H1 (cell line): ENCODE data around the gene RPL31. TPM values are rescaled to one million over a fixed set of nuclear protein-coding genes. Genes with fewer than 3 reads are reported as not detected.

Experiments
- CTCF ChIA-PET: fragments of 300-600 bp; sonication (Branson Sonifier 250); formaldehyde crosslinking; loops from one replicate; lab custom pipeline; 2021; ENCODE audit not compliant: partially characterized antibody; lab: Charles Lee
- POLR2A ChIA-PET: fragments of 300-600 bp; sonication (Branson Sonifier 250); formaldehyde crosslinking; loops from one replicate; lab custom pipeline; 2021; ENCODE audit warnings: inconsistent platforms; ENCODE audit not compliant: partially characterized antibody; lab: Charles Lee
- DNase-seq, 2 experiments: peaks; one replicate each; pipeline versions ENCODE4 v3.0.0 to v3.0.0-alpha.2; 2010 to 2022; ENCODE audit warnings: low spot score in 2 of 2, low read depth in 1 of 2, mixed read lengths in 1 of 2
- FAIRE-seq: peaks from 2 replicates; lab custom pipeline; 2011; peaks lifted over from hg19 to GRCh38; lab: Jason Lieb, UNC
- H2AFZ ChIP-seq: 2 replicates; pipeline ENCODE4 v1.8.1; 2012; ENCODE audit warnings: low read length, inconsistent platforms
- H2AK5ac ChIP-seq: 2 replicates; pipeline ENCODE4 v1.6.1; 2013; ENCODE audit warnings: low read depth, low read length
- H2BK120ac ChIP-seq: replicated peaks from 2 replicates; pipeline ENCODE3; 2013; ENCODE audit warnings: low read depth, low read length, inconsistent platforms
- H2BK12ac ChIP-seq: 2 replicates; pipeline ENCODE4 v1.6.1; 2013; ENCODE audit warnings: low read depth, low read length
- H2BK15ac ChIP-seq: 2 replicates; pipeline ENCODE4 v1.6.1; 2013; ENCODE audit warnings: low read length
- H2BK20ac ChIP-seq: 2 replicates; pipeline ENCODE4 v1.6.1; 2013; ENCODE audit warnings: low read length
- H2BK5ac ChIP-seq: 2 replicates; pipeline ENCODE4 v1.6.1; 2013; ENCODE audit warnings: low read depth, low read length
- H3K14ac ChIP-seq: 2 replicates; pipeline ENCODE4 v1.6.1; 2013; ENCODE audit warnings: inconsistent platforms; ENCODE audit not compliant: insufficient read length
- H3K18ac ChIP-seq: 2 replicates; pipeline ENCODE4 v1.6.1; 2013; ENCODE audit warnings: low read length; ENCODE audit errors: extremely low read depth
- H3K23ac ChIP-seq: 2 replicates; pipeline ENCODE4 v1.6.1; 2013; ENCODE audit warnings: inconsistent platforms; ENCODE audit not compliant: insufficient read length
- H3K23me2 ChIP-seq: 2 replicates; pipeline ENCODE4 v1.6.1; 2013; ENCODE audit warnings: low read depth, low read length
- H3K27ac ChIP-seq: 2 replicates; pipeline ENCODE4 v1.6.1; 2011; ENCODE audit warnings: low read depth, low read length, inconsistent platforms
- H3K27me3 ChIP-seq, 4 experiments: replicated peaks in 1 of 4; 1 replicate in 1 of 4; 2 replicates in 3 of 4; pipeline versions ENCODE4 v1.6.1 to v1.8.1; 2011 to 2013; ENCODE audit warnings: low read length in 3 of 4, mild to moderate bottlenecking in 3 of 4, inconsistent platforms in 2 of 4, mixed read lengths in 2 of 4, moderate library complexity in 1 of 4; ENCODE audit not compliant: control insufficient read depth in 3 of 4, insufficient read depth in 3 of 4; ENCODE audit errors: extremely low read depth in 1 of 4
- H3K36me3 ChIP-seq, 4 experiments: 2 replicates each; pipeline versions ENCODE4 v1.6.1 to v1.8.1; 2011 to 2013; ENCODE audit warnings: mild to moderate bottlenecking in 4 of 4, low read length in 3 of 4, moderate library complexity in 2 of 4, control low read depth in 1 of 4, inconsistent platforms in 1 of 4; ENCODE audit not compliant: insufficient read depth in 4 of 4, control insufficient read depth in 2 of 4
- H3K4ac ChIP-seq: replicated peaks from 2 replicates; pipeline ENCODE3; 2013; ENCODE audit warnings: low read length, low read depth, mixed read lengths, inconsistent platforms; ENCODE audit not compliant: insufficient read length
- H3K4me1 ChIP-seq, 4 experiments: replicated peaks in 1 of 4; 1 replicate in 1 of 4; 2 replicates in 3 of 4; pipeline versions ENCODE4 v1.6.1 to v1.8.1; 2011 to 2013; ENCODE audit warnings: low read length in 3 of 4, inconsistent platforms in 2 of 4, mixed read lengths in 1 of 4; ENCODE audit not compliant: insufficient read depth in 4 of 4, control insufficient read depth in 3 of 4
- H3K4me2 ChIP-seq, 2 experiments: 2 replicates each; pipeline versions ENCODE4 v1.6.1 to v1.8.1; 2011 to 2013; ENCODE audit warnings: low read depth in 2 of 2, low read length in 2 of 2, control low read depth in 1 of 2, inconsistent platforms in 1 of 2, mild to moderate bottlenecking in 1 of 2; ENCODE audit not compliant: insufficient read depth in 1 of 2
- H3K4me3 ChIP-seq, 4 experiments: fragments of 200-600, 300-600 bp in 1 of 4; sonication (generic), shearing (Covaris generic), sonication (Bioruptor Twin) in 1 of 4; 2 replicates each; pipeline versions ENCODE4 v1.5.1 to v1.8.1; 2011 to 2016; ENCODE audit warnings: low read length in 4 of 4, low read depth in 3 of 4, control low read depth in 2 of 4, inconsistent platforms in 2 of 4, mild to moderate bottlenecking in 2 of 4, mixed read lengths in 1 of 4, moderate library complexity in 1 of 4; ENCODE audit not compliant: insufficient read depth in 2 of 4; ENCODE audit errors: extremely low read depth in 1 of 4
- H3K56ac ChIP-seq: replicated peaks from 2 replicates; pipeline ENCODE3; 2013; ENCODE audit warnings: low read depth, mild to moderate bottlenecking, mixed read lengths, low read length, inconsistent platforms; ENCODE audit not compliant: insufficient read length
- H3K79me1 ChIP-seq: 2 replicates; pipeline ENCODE4 v1.6.1; 2013; ENCODE audit warnings: low read depth, low read length, control low read depth
- H3K79me2 ChIP-seq, 2 experiments: 2 replicates each; pipeline versions ENCODE4 v1.6.1 to v1.8.1; 2012 to 2013; ENCODE audit warnings: low read length in 2 of 2, mild to moderate bottlenecking in 2 of 2, inconsistent platforms in 1 of 2; ENCODE audit not compliant: insufficient read depth in 2 of 2, control insufficient read depth in 1 of 2
- H3K9ac ChIP-seq, 4 experiments: replicated peaks in 1 of 4; 1 replicate in 1 of 4; 2 replicates in 3 of 4; pipeline versions ENCODE4 v1.6.1 to v1.8.1; 2011 to 2013; ENCODE audit warnings: low read depth in 3 of 4, low read length in 3 of 4, control low read depth in 2 of 4, mild to moderate bottlenecking in 2 of 4, moderate library complexity in 2 of 4, inconsistent platforms in 1 of 4; ENCODE audit errors: extremely low read depth in 1 of 4
- H3K9me3 ChIP-seq, 2 experiments: 2 replicates each; pipeline versions ENCODE4 v1.6.1 to v1.8.1; 2012 to 2013; ENCODE audit warnings: mild to moderate bottlenecking in 2 of 2, moderate library complexity in 2 of 2, control low read depth in 1 of 2, inconsistent platforms in 1 of 2, low read depth in 1 of 2, low read length in 1 of 2, mixed read lengths in 1 of 2; ENCODE audit not compliant: insufficient read depth in 2 of 2
- H4K20me1 ChIP-seq, 2 experiments: replicated peaks in 1 of 2; 2 replicates each; pipeline versions ENCODE3 to v1.8.1; 2011 to 2013; ENCODE audit warnings: inconsistent platforms in 2 of 2, low read length in 2 of 2, mild to moderate bottlenecking in 1 of 2; ENCODE audit not compliant: insufficient read depth in 2 of 2, control insufficient read depth in 1 of 2
- H4K5ac ChIP-seq: 2 replicates; pipeline ENCODE4 v1.6.1; 2013; ENCODE audit warnings: low read length, low read depth, mixed read lengths, inconsistent platforms; ENCODE audit not compliant: insufficient read length
- H4K8ac ChIP-seq: 2 replicates; pipeline ENCODE4 v1.8.0; 2013; ENCODE audit warnings: mild to moderate bottlenecking, moderate library complexity, low read length, inconsistent platforms; ENCODE audit not compliant: insufficient read depth; ENCODE audit errors: extremely low read depth
- H4K91ac ChIP-seq: replicated peaks from 2 replicates; pipeline ENCODE3; 2013; ENCODE audit warnings: low read length, mixed read lengths, inconsistent platforms; ENCODE audit not compliant: insufficient read length
- BCL11A ChIP-seq, 2 experiments: IDR thresholded peaks; one replicate each; pipeline ENCODE4 v1.6.1; 2011; ENCODE audit warnings: low read depth in 2 of 2, low read length in 2 of 2, mild to moderate bottlenecking in 2 of 2
- CTCF ChIP-seq, 3 experiments: IDR thresholded peaks; 1 replicate in 2 of 3; 2 replicates in 1 of 3; pipeline versions ENCODE4 v1.5.1 to v1.6.1; 2011; ENCODE audit warnings: low read length in 3 of 3, mild to moderate bottlenecking in 3 of 3, inconsistent platforms in 2 of 3, low read depth in 1 of 3, moderate library complexity in 1 of 3; ENCODE audit not compliant: insufficient read depth in 1 of 3; ENCODE audit errors: control extremely low read depth in 1 of 3
- EP300 ChIP-seq, 2 experiments: IDR thresholded peaks; 1 replicate in 1 of 2; 2 replicates in 1 of 2; pipeline ENCODE4 v1.6.1; 2011 to 2012; ENCODE audit warnings: low read depth in 2 of 2, low read length in 2 of 2, mild to moderate bottlenecking in 2 of 2, borderline replicate concordance in 1 of 2, inconsistent platforms in 1 of 2, moderate library complexity in 1 of 2
- POLR2A ChIP-seq, 2 experiments: IDR thresholded peaks; 1 replicate in 1 of 2; 2 replicates in 1 of 2; pipeline ENCODE4 v1.6.1; 2011; ENCODE audit warnings: low read depth in 2 of 2, low read length in 2 of 2, mild to moderate bottlenecking in 2 of 2; ENCODE audit errors: control extremely low read depth in 1 of 2
- POLR2AphosphoS5 ChIP-seq: IDR thresholded peaks from 2 replicates; pipeline ENCODE4 v1.6.1; 2011; ENCODE audit warnings: low read depth, low read length
- SP1 ChIP-seq: IDR thresholded peaks from 2 replicates; pipeline ENCODE4 v1.6.1; 2011; ENCODE audit warnings: low read depth, low read length
- TBP ChIP-seq: IDR thresholded peaks from 2 replicates; pipeline ENCODE4 v1.6.1; 2011; ENCODE audit warnings: low read depth, low read length, improper control_type of control experiment
- ZNF274 ChIP-seq: IDR thresholded peaks from 2 replicates; pipeline ENCODE4 v1.7.0; 2012; ENCODE audit warnings: low read length, borderline replicate concordance; ENCODE audit errors: extremely low read depth
- WGBS, 2 experiments: shearing (Covaris generic) in 1 of 2; methylation state at CpG; one replicate each; pipeline versions ENCODE4 v1.1.6 to v1.1.7; 2013 to 2015; ENCODE audit warnings: low lambda C conversion rate in 2 of 2, mixed read lengths in 2 of 2, inconsistent platforms in 1 of 2, low coverage in 1 of 2, missing lambda C conversion rate in 1 of 2; ENCODE audit not compliant: insufficient replicate concordance in 2 of 2, insufficient coverage in 1 of 2, insufficient read length in 1 of 2; ENCODE audit errors: extremely low coverage in 1 of 2, missing lambda C conversion rate in 1 of 2; 5-methylcytosine and 5-hydroxymethylcytosine counted together
- polyA plus RNA-seq, 7 experiments: library from polyadenylated mRNA; depleted of rRNA in 3 of 7; stranded (reverse) in 5 of 7; unstranded in 2 of 7; fragments of >200 nt in 5 of 7; fragments of 200-250 nt in 2 of 7; gene quantifications; 1 replicate in 5 of 7; 2 replicates in 1 of 7; 4 replicates in 1 of 7; pipeline versions ENCODE4 v1.2.1 to v1.2.3, GENCODE V29; 2011 to 2013; ENCODE audit warnings: missing spikeins in 2 of 7, mixed read lengths in 2 of 7
- total RNA-seq: library from RNA; stranded (reverse); fragmentation: NEBNext Ultra II Directional; extraction: Animal tissue kit (Norgen Biotek cat#: 25700); gene quantifications from 2 replicates; pipeline ENCODE4 v1.2.1, GENCODE V29; 2021

The RPL31 gene
- total and polyA plus RNA-seq, 2 of the 8 experiments (the other 6 are each of a cell fraction or from before 2014, with no cell fraction given) = 1,463 to 1,722 TPM

- Histone ChIP-seq H3K14ac (no peak overlapping the region), H3K27ac (no peak overlapping the region), H4K20me1 (peaks cover 0 to 4% of the 10 kb centered on the region in 2 experiments), H3K4me1 (no peaks in the 10 kb centered on the region), H2BK5ac (no peak overlapping the region), H4K5ac (no peak overlapping the region), H3K23me2 (no peaks in the 10 kb centered on the region), H2BK12ac (no peak overlapping the region), H3K9ac (no peak overlapping the region), H3K56ac (no peak overlapping the region), H2BK15ac (no peak overlapping the region), H2AFZ (no peak overlapping the region), H3K9me3 (no peaks in the 10 kb centered on the region), H4K8ac (no peak overlapping the region), H3K4me3 (no peak overlapping the region), H2BK20ac (no peak overlapping the region), H3K36me3 (peaks cover 4 to 69% (median 22%) of the 10 kb centered on the region in 4 experiments), H3K23ac (no peak overlapping the region), H2BK120ac (no peak overlapping the region), H3K79me1 (no peaks in the 10 kb centered on the region; the same call in 1 of the 2 replicates), H3K4ac (no peak overlapping the region), H4K91ac (no peak overlapping the region), H3K27me3 (no peaks in the 10 kb centered on the region), H2AK5ac (no peak overlapping the region), H3K79me2 (no peaks in the 10 kb centered on the region), H3K18ac (no peak overlapping the region), H3K4me2 (no peak overlapping the region)
- WGBS, 2 experiments = 91% methylated on average over 3 of the region's 3 CpGs; no CpG with 5 or more reads in 1 of the 2 experiments
- TF ChIP-seq POLR2A (IDR thresholded peaks at IDR 0.05; ENCODE audit: control extremely low read depth in 1 of 2, low read depth in 2 of 2, low read length in 2 of 2) (no peak), BCL11A (IDR thresholded peaks at IDR 0.05; ENCODE audit: low read depth in 2 of 2, low read length in 2 of 2) (no peak), EP300 (IDR thresholded peaks at IDR 0.05; ENCODE audit: borderline replicate concordance in 1 of 2, low read depth in 2 of 2, low read length in 2 of 2) (no peak), SP1 (no peak), CTCF (IDR thresholded peaks at IDR 0.05; ENCODE audit: control extremely low read depth in 1 of 3, insufficient read depth in 1 of 3, low read depth in 1 of 3, low read length in 3 of 3) (no peak), POLR2AphosphoS5 (no peak), TBP (no peak), ZNF274 (no peak)
- ChIA-PET CTCF (interaction anchor here (1.5 kb wide), 1 partner anchor 188 kb away, joined by 4 read pairs; no protein-coding TSS in a partner anchor), POLR2A (interaction anchor here (1.3 kb wide), 1 partner anchor 16 kb away, joined by 3 read pairs; the partner anchor contains the start of gene RPL31)
- DNase-seq (no peak), FAIRE-seq (no peak)
These were observed 15.3 kb downstream of the RPL31 start for GRCh38 chr2:101017371-101017770.
